ENCODE measurements around the gene REPIN1. TPM values are rescaled to one million over a fixed set of nuclear protein-coding genes. Genes with fewer than 3 reads are reported as not detected.

REPIN1 gene
- total RNA-seq, 1 experiment from 2014 or later: 124 TPM

GRCh38 chr7:150322114-150322832 lies 46.3 kb upstream of the REPIN1 start:
- H3K4me2 ChIP-seq (ENCODE audit: low read length): peak overlapping the region; percentile 90
- intact Hi-C loops (cut with micrococcal nuclease): loop anchor here (5.0 kb wide), 1 partner anchor 55 kb away; the partner anchor contains the start of gene ZNF775
- H3K9me2 ChIP-seq (replicated peaks; ENCODE audit: low read length): no peaks in the 10 kb centered on the region
- no peaks in the 10 kb centered on the region for H3K36me3 ChIP-seq (ENCODE audit: low read depth, low read length)
- H3K4me1 ChIP-seq (ENCODE audit: insufficient read depth, low read length): peaks cover 17% of the 10 kb centered on the region
- H3K9ac ChIP-seq (ENCODE audit: low read length): peak overlapping the region; percentile 86
- H4K20me1 ChIP-seq (ENCODE audit: low read length): no peaks in the 10 kb centered on the region
- ATAC-seq: no peak
- no peaks in the 10 kb centered on the region for H3K27me3 ChIP-seq (ENCODE audit: low read length)
- peaks cover 7% of the 10 kb centered on the region for H3K79me2 ChIP-seq (ENCODE audit: low read length)
- ChIA-PET POLR2A (ENCODE audit: unreplicated experiment) (no interaction called here), CTCF (no interaction called here)
- H3K27ac ChIP-seq (ENCODE audit: low read length): no peak overlapping the region
- no peak for DNase-seq
- TF ChIP-seq EZH2phosphoT487 (IDR thresholded peaks at IDR 0.05; ENCODE audit: borderline replicate concordance, low read length): no peak
- TF ChIP-seq EZH2 (IDR thresholded peaks at IDR 0.05; ENCODE audit: low read length, unreplicated experiment): no peak
- TF ChIP-seq CTCF (conservative IDR thresholded peaks at IDR 0.05; ENCODE audit: low read depth, low read length): no peak
- no TSS peak for BruUV-seq (replicated peaks)
- peak overlapping the region; percentile 81 for H3K4me3 ChIP-seq (ENCODE audit: low read length)
- no peaks in the 10 kb centered on the region for H3K9me3 ChIP-seq (ENCODE audit: low read length)
- no peaks in the 10 kb centered on the region for H3F3A ChIP-seq (ENCODE audit: low read length, unreplicated experiment)
- peak overlapping the region; percentile 98 for H2AFZ ChIP-seq (ENCODE audit: low read length)

GRCh38 chr7:150322833-150323681 lies 45.6 kb upstream of the REPIN1 start, which contains the start of the genes ACTR3C and LRRC61:
Gene ACTR3C, minus strand, starts transcription at chr7:150323545. Its CDS starts 28,249 bp downstream, at chr7:150295296.
Gene LRRC61, plus strand, starts transcription at chr7:150323355. Its CDS starts 13,507 bp downstream, at chr7:150336862.
- Histone ChIP-seq H3K27ac (ENCODE audit: low read length) (peak within 1 kb of the TSS; percentile 37; the same call in 1 of the 2 replicates), H3K36me3 (ENCODE audit: low read depth, low read length) (no peaks in the 10 kb centered on the region), H3K4me3 (ENCODE audit: low read length) (peak within 1 kb of the TSS; percentile 81), H4K20me1 (ENCODE audit: low read length) (no peaks in the 10 kb centered on the region), H2AFZ (ENCODE audit: low read length) (peak within 1 kb of the TSS; percentile 98), H3K9me3 (ENCODE audit: low read length) (no peaks in the 10 kb centered on the region), H3K4me2 (ENCODE audit: low read length) (peak within 1 kb of the TSS; percentile 90), H3K9ac (ENCODE audit: low read length) (peak within 1 kb of the TSS; percentile 86), H3F3A (ENCODE audit: low read length, unreplicated experiment) (no peaks in the 10 kb centered on the region), H3K79me2 (ENCODE audit: low read length) (peaks cover 7% of the 10 kb centered on the region), H3K4me1 (ENCODE audit: insufficient read depth, low read length) (peaks cover 17% of the 10 kb centered on the region), H3K27me3 (ENCODE audit: low read length) (no peaks in the 10 kb centered on the region), H3K9me2 (replicated peaks; ENCODE audit: low read length) (no peaks in the 10 kb centered on the region)
- ChIA-PET POLR2A (ENCODE audit: unreplicated experiment) (interaction anchor here (0.6 kb wide), 1 partner anchor 45 kb away, joined by 5 read pairs; the partner anchor contains the start of gene REPIN1), CTCF (no interaction called here)
- intact Hi-C loops (cut with micrococcal nuclease): loop anchor here (5.0 kb wide), 1 partner anchor 54 kb away; the partner anchor contains the start of gene ZNF775
- peak; percentile 39 for DNase-seq
- ATAC-seq: peak; percentile 83
- 0 out of 2 replicates have a peak, but pooled peaks have one; percentile 23 for TF ChIP-seq CTCF (conservative IDR thresholded peaks at IDR 0.05; ENCODE audit: low read depth, low read length)
- no peak for TF ChIP-seq EZH2 (IDR thresholded peaks at IDR 0.05; ENCODE audit: low read length, unreplicated experiment)
- BruUV-seq (replicated peaks): TSS peak; percentile 64
